ENCODE results near the gene BMP2K.
A peak's percentile ranks its signal among the peaks of the same experiment; 100 is the strongest.

The BMP2K gene

DNA sequence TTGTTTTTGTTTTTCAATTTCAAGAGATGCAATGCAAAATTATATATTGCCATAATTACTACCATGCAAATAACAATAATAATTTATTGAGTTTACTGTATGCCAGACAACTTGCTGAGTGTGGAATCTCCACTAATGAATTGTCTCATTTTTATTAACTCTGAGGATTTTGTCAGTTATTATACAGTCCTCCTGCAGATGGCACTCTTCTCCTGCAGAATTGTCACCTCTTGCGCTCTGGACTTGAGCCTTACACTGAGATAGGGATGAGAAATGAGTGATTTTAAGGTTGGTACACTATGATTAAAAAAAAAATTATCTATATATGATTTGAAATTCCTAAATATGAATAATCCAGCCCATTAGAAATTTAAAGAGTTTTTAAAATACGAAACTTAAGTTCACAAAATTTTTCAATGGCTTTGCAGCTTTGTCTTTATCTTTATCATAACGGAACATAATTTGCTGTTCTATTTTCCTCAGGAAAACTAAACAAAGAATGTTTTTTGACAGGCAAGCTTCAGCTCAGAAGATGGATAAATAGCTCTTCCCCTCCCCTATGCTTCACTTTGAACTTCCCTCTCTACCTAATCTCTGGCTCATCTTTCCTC lies 175.8 kb downstream of the BMP2K start:
- intact Hi-C loops (cut with DNase I), result loop anchor here (10.0 kb wide), 1 partner anchor 1263 kb away; no protein-coding TSS in a partner anchor
- peak in 24 of 42 donors; percentile 13 to 77 (median 44) for DNase-seq

DNA sequence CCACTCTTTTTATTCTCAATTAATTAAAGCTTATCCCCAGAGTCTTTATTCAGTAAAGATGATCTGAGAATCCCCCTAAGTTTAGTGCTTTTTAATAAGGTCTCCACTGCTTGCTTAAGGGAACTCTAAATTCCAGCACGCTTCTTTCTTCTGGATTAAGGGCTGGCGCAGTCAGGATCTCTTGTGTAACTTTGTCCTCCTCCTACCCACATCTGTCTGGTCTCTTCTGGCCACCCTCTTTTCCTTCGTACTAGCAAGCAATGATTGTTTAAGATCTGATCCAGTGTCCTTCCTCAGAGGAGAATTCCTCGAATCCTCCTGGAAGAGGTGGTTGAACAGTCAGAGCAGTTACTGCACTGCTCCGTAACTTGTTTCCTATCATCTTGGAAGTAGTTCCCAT lies 177.1 kb downstream of the BMP2K start:
- DNase-seq, result no peak
- intact Hi-C loops (cut with DNase I), result loop anchor here (10.0 kb wide), 1 partner anchor 1262 kb away; no protein-coding TSS in a partner anchor

GRCh38 chr4:78953769-78954666 lies 177.9 kb downstream of the BMP2K start:
- DNase-seq, result no peak
- intact Hi-C loops (cut with DNase I), result loop anchor here (10.0 kb wide), 1 partner anchor 1261 kb away; no protein-coding TSS in a partner anchor

DNA sequence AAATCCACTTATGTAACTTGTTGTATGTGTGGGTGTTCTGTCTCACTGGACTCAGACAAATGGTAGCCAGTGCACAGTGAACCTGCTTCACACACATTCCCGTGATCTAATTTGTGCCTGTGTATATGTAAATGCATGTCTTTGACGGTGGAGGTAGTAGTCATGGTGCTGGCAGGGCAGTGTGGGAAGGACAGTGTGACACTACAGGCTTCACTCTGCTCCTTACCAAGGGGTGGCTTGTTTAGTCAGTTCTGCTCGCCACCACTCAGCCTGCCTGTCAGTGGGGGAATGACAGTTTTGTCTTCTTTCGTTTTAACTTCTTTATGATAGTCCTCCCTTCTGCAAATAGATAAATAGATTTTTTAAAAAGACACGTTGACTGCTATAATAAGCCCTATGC lies 180.8 kb downstream of the BMP2K start:
- intact Hi-C loops (cut with DNase I), result loop anchor here (10.0 kb wide), 1 partner anchor 1258 kb away; no protein-coding TSS in a partner anchor
- DNase-seq, result no peak

GRCh38 chr4:78960926-78961325 lies 184.8 kb downstream of the BMP2K start:
- DNase-seq, result no peak
- intact Hi-C loops (cut with DNase I), result no loop called here
